Ishikawa (cell line): ENCODE data around the gene ZNF764.

Experiments used
- EGR1 ChIP-seq: IDR thresholded peaks from 2 replicates; pipeline ENCODE4 v1.6.1; 2012
- EP300 ChIP-seq: IDR thresholded peaks from 2 replicates; pipeline ENCODE4 v1.6.1; 2012; ENCODE audit warnings: borderline replicate concordance
- FOXM1 ChIP-seq: IDR thresholded peaks from 2 replicates; pipeline ENCODE4 v1.6.1; 2012; ENCODE audit warnings: low read depth, borderline replicate concordance
- MAX ChIP-seq: IDR thresholded peaks from 2 replicates; pipeline ENCODE4 v1.6.1; 2012
- NFIC ChIP-seq: IDR thresholded peaks from 2 replicates; pipeline ENCODE4 v1.6.1; 2012
- RAD21 ChIP-seq: IDR thresholded peaks from 2 replicates; pipeline ENCODE4 v1.6.1; 2012; ENCODE audit warnings: low read depth
- REST ChIP-seq: IDR thresholded peaks from 2 replicates; pipeline ENCODE4 v1.6.1; 2012; ENCODE audit warnings: low read depth, mild to moderate bottlenecking
- TAF1 ChIP-seq: IDR thresholded peaks from 2 replicates; pipeline ENCODE4 v1.6.1; 2012; ENCODE audit warnings: low read depth, mild to moderate bottlenecking
- USF1 ChIP-seq: IDR thresholded peaks from 2 replicates; pipeline ENCODE4 v1.6.1; 2012
- YY1 ChIP-seq: IDR thresholded peaks from 2 replicates; pipeline ENCODE4 v1.6.1; 2012; ENCODE audit warnings: low read depth
- ZBTB7A ChIP-seq: IDR thresholded peaks from 2 replicates; pipeline ENCODE4 v1.6.1; 2012; ENCODE audit warnings: low read depth

GRCh38 chr16:30558789-30559377, 709 bp upstream of the ZNF764 start:
- TF ChIP-seq EP300 (no peak), USF1 (no peak), MAX (no peak), NFIC (no peak), FOXM1 (no peak), TAF1 (no peak), EGR1 (no peak), YY1 (no peak), RAD21 (no peak), REST (no peak), ZBTB7A (no peak)
